ENCODE results near the gene RHEBL1.

RHEBL1 gene

DNA sequence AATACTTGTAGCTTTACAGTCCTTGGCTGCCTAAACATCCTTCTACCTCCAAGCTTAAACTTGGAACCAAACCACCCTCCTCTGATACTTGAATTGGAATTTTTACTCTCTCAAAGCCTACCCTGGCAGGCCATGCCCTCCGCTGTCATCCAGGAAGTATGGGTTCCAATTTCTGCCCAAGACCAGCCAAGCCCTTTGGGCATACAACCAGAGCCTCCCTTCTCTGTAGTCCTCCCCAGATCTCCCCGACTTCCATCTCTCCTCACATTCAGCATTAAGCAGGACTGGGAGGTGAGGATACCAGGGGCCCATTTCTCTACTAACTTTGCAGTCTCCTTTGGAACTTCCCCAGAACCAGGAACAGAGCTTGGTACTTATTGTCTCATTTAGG lies 25.2 kb upstream of the RHEBL1 start:
- H3K4me3 ChIP-seq (ENCODE audit: low read depth, low read length) = no peak overlapping the region
- TF ChIP-seq CTCF (IDR thresholded peaks at IDR 0.05; ENCODE audit: low read depth, low read length, missing control alignments) = no peak
- in situ Hi-C loops (cut with HindIII; ENCODE audit: low sequenced_read_pairs) = no loop called here

GRCh38 chr12:49094160-49094974 lies 24.6 kb upstream of the RHEBL1 start, which contains the start of gene DHH:
Gene DHH (minus strand): TSS chr12:49094801. CDS start chr12:49094512, 289 bp downstream.
- no peak for DNase-seq (ENCODE audit: low read depth)
- H3K4me3 ChIP-seq (ENCODE audit: low read depth, low read length) = peak within 1 kb of the TSS; percentile 1
- in situ Hi-C loops (cut with HindIII; ENCODE audit: low sequenced_read_pairs) = no loop called here
- TF ChIP-seq CTCF (IDR thresholded peaks at IDR 0.05; ENCODE audit: low read depth, low read length, missing control alignments) = no peak

More for the DNA sequence above, 25.2 kb upstream of the RHEBL1 start:
- DNase-seq (ENCODE audit: low read depth) = no peak

- in situ Hi-C loops (cut with HindIII; ENCODE audit: low sequenced_read_pairs) = no loop called here
- TF ChIP-seq CTCF (IDR thresholded peaks at IDR 0.05; ENCODE audit: low read depth, low read length, missing control alignments) = no peak
- H3K4me3 ChIP-seq (ENCODE audit: low read depth, low read length) = no peak overlapping the region
- DNase-seq (ENCODE audit: low read depth) = no peak
Measured at GRCh38 chr12:49093792-49094159, 24.0 kb upstream of the RHEBL1 start.

- no peak for TF ChIP-seq CTCF (IDR thresholded peaks at IDR 0.05; ENCODE audit: low read depth, low read length, missing control alignments)
- no peak overlapping the region for H3K4me3 ChIP-seq (ENCODE audit: low read depth, low read length)
- no peak for DNase-seq (ENCODE audit: low read depth)
- in situ Hi-C loops (cut with HindIII; ENCODE audit: low sequenced_read_pairs) = no loop called here
Measured at GRCh38 chr12:49092816-49093406, 23.1 kb upstream of the RHEBL1 start.

DNA sequence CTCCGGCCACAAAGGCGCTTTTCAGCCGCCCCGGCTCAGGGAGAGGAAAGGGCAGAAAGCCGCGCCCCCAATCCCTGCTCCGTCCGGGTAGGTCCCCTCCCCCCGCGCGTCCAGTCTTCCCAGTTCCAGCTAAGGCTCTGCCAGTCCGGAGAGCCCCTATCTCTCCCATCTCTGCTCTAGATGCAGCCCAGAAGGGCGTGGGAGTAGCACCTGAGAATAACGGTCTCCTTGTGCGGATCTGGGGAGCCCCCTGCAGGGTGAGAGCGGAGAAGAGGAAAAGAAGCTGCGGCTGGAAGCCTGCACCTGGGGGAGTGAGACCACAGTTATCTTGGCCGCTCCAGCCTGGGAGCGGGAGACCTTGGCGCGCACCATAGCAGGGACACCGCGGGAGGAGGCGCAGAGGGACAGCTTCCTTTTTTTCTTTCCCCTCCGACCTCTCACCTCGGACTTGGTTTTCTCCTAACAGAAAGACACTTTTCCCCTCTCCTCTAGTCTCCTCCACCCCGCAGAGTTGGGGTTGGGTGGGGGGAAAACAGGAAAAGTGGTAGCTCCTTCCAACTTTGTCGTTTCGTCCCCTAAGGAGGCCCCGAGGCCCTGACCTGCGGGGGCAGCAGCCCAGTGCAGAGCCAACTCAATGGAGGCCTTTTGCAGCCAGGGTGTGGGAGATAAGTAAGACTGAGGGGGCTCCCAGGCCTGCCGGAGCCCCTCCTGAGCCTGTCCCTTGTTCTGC lies 22.5 kb upstream of the RHEBL1 start:
- TF ChIP-seq CTCF (IDR thresholded peaks at IDR 0.05; ENCODE audit: low read depth, low read length, missing control alignments) = peak; percentile 66
- DNase-seq (ENCODE audit: low read depth) = no peak
- H3K4me3 ChIP-seq (ENCODE audit: low read depth, low read length) = peak overlapping the region; percentile 28

DNA sequence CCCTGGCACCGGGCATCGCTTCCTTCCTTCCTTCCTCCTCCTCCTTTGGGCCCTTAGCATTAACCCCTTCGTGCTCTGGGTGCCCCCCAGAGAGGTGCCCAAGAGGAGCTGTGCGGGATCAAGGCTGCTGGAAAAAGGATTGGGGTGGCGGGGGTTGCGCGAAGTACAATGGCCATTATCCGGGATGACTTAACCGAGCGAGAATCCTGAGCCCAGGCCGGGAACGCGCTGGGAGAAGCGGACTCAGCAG lies 22.0 kb upstream of the RHEBL1 start:
- in situ Hi-C loops (cut with HindIII; ENCODE audit: low sequenced_read_pairs) = no loop called here
- H3K4me3 ChIP-seq (ENCODE audit: low read depth, low read length) = peak overlapping the region; percentile 28
- DNase-seq (ENCODE audit: low read depth) = no peak
- TF ChIP-seq CTCF (IDR thresholded peaks at IDR 0.05; ENCODE audit: low read depth, low read length, missing control alignments) = no peak

More for the DNA sequence above, 22.5 kb upstream of the RHEBL1 start:
- in situ Hi-C loops (cut with HindIII; ENCODE audit: low sequenced_read_pairs) = no loop called here

Measured in astrocyte of the cerebellum (primary cell).